Measurements from ENCODE around the gene TMEM39B.

The TMEM39B gene

GRCh38 chr1:32072622-32073298 is at the start of gene TMEM39B:
Gene TMEM39B (plus strand): TSS chr1:32072939. CDS start chr1:32073048, 109 bp downstream.
- H3K4me3 ChIP-seq (ENCODE audit: low read length) = peak within 1 kb of the TSS; percentile 68
- TF ChIP-seq ZNF274 (IDR thresholded peaks at IDR 0.05; ENCODE audit: low read depth, low read length) = no peak

GRCh38 chr1:32023351-32023750 is 49.4 kb upstream of the TMEM39B start:
- no peak overlapping the region for H3K4me3 ChIP-seq (ENCODE audit: low read length)
- no peak for TF ChIP-seq ZNF274 (IDR thresholded peaks at IDR 0.05; ENCODE audit: low read depth, low read length)

- TF ChIP-seq ZNF274 (IDR thresholded peaks at IDR 0.05; ENCODE audit: low read depth, low read length) = no peak
- H3K4me3 ChIP-seq (ENCODE audit: low read length) = no peak overlapping the region
Measured at GRCh38 chr1:32025515-32025914, 47.2 kb upstream of the TMEM39B start.

- no peak for TF ChIP-seq ZNF274 (IDR thresholded peaks at IDR 0.05; ENCODE audit: low read depth, low read length)
- H3K4me3 ChIP-seq (ENCODE audit: low read length) = no peak overlapping the region
Measured at GRCh38 chr1:32028746-32029145, 44.0 kb upstream of the TMEM39B start.

- no peak for TF ChIP-seq ZNF274 (IDR thresholded peaks at IDR 0.05; ENCODE audit: low read depth, low read length)
- H3K4me3 ChIP-seq (ENCODE audit: low read length) = no peak overlapping the region
Measured at GRCh38 chr1:32031578-32032274, 41.0 kb upstream of the TMEM39B start.

- H3K4me3 ChIP-seq (ENCODE audit: low read length) = no peak overlapping the region
- TF ChIP-seq ZNF274 (IDR thresholded peaks at IDR 0.05; ENCODE audit: low read depth, low read length) = no peak
Measured at GRCh38 chr1:32032275-32032615, 40.5 kb upstream of the TMEM39B start.

- H3K4me3 ChIP-seq (ENCODE audit: low read length) = no peak overlapping the region
- TF ChIP-seq ZNF274 (IDR thresholded peaks at IDR 0.05; ENCODE audit: low read depth, low read length) = no peak
Measured at GRCh38 chr1:32035119-32035518, 37.6 kb upstream of the TMEM39B start.

- TF ChIP-seq ZNF274 (IDR thresholded peaks at IDR 0.05; ENCODE audit: low read depth, low read length) = no peak
Measured at GRCh38 chr1:32040711-32041110, 32.0 kb upstream of the TMEM39B start.

GRCh38 chr1:32042330-32042729 is 30.4 kb upstream of the TMEM39B start:
- no peak overlapping the region for H3K4me3 ChIP-seq (ENCODE audit: low read length)
- no peak for TF ChIP-seq ZNF274 (IDR thresholded peaks at IDR 0.05; ENCODE audit: low read depth, low read length)

More at GRCh38 chr1:32040711-32041110, 32.0 kb upstream of the TMEM39B start:
- no peak overlapping the region for H3K4me3 ChIP-seq (ENCODE audit: low read length)

GRCh38 chr1:32044234-32044633 is 28.5 kb upstream of the TMEM39B start:
- H3K4me3 ChIP-seq (ENCODE audit: low read length) = no peak overlapping the region
- no peak for TF ChIP-seq ZNF274 (IDR thresholded peaks at IDR 0.05; ENCODE audit: low read depth, low read length)

- no peak for TF ChIP-seq ZNF274 (IDR thresholded peaks at IDR 0.05; ENCODE audit: low read depth, low read length)
- no peak overlapping the region for H3K4me3 ChIP-seq (ENCODE audit: low read length)
Measured at GRCh38 chr1:32045772-32046171, 27.0 kb upstream of the TMEM39B start.

GRCh38 chr1:32047701-32048100 is 25.0 kb upstream of the TMEM39B start:
- no peak for TF ChIP-seq ZNF274 (IDR thresholded peaks at IDR 0.05; ENCODE audit: low read depth, low read length)
- no peak overlapping the region for H3K4me3 ChIP-seq (ENCODE audit: low read length)

GRCh38 chr1:32048440-32048839 is 24.3 kb upstream of the TMEM39B start:
- no peak overlapping the region for H3K4me3 ChIP-seq (ENCODE audit: low read length)
- no peak for TF ChIP-seq ZNF274 (IDR thresholded peaks at IDR 0.05; ENCODE audit: low read depth, low read length)

- no peak for TF ChIP-seq ZNF274 (IDR thresholded peaks at IDR 0.05; ENCODE audit: low read depth, low read length)
Measured at GRCh38 chr1:32051706-32052105, 21.0 kb upstream of the TMEM39B start.

GRCh38 chr1:32052887-32053286 is 19.9 kb upstream of the TMEM39B start:
- no peak for TF ChIP-seq ZNF274 (IDR thresholded peaks at IDR 0.05; ENCODE audit: low read depth, low read length)
- no peak overlapping the region for H3K4me3 ChIP-seq (ENCODE audit: low read length)

More at GRCh38 chr1:32051706-32052105, 21.0 kb upstream of the TMEM39B start:
- no peak overlapping the region for H3K4me3 ChIP-seq (ENCODE audit: low read length)
